ENCODE data around the gene LIMS2. TPM values are rescaled to one million over a fixed set of nuclear protein-coding genes. Genes with fewer than 3 reads are reported as not detected.
A peak's percentile ranks its signal among the peaks of the same experiment; 100 is the strongest.

The LIMS2 gene
- total RNA-seq, 4 donors from 2014 or later = 34.5 to 198 (median 91.3) TPM

GRCh38 chr2:127670055-127670956, 5.0 kb downstream of the LIMS2 start:
- intact Hi-C loops (cut with DNase I; ENCODE audit: low total_unique reads) (no loop called here), in situ Hi-C loops (cut with MboI; ENCODE audit: low pct_ligation_motif_present in 1 of 4, low pct_unique_long_range_greater_than_20kb in 1 of 4, low sequenced_read_pairs in 3 of 4) (no loop called here)
- no peaks in the 10 kb centered on the region for H3K36me3 ChIP-seq
- peaks cover 70% of the 10 kb centered on the region for H3K27me3 ChIP-seq
- peak overlapping the region; percentile 84 to 95 (median 86) for H3K27ac ChIP-seq
- no peak for DNase-seq
- TF ChIP-seq EP300 (IDR thresholded peaks at IDR 0.05; ENCODE audit: low read depth) = no peak
- TF ChIP-seq POLR2AphosphoS5 (IDR thresholded peaks at IDR 0.05) = no peak
- no peak for TF ChIP-seq POLR2A (IDR thresholded peaks at IDR 0.05)
- no peak for TF ChIP-seq CTCF (IDR thresholded peaks at IDR 0.05)
- no peaks in the 10 kb centered on the region for H3K9me3 ChIP-seq
- H3K4me3 ChIP-seq = no peak overlapping the region
- WGBS, 2 donors (ENCODE audit: low coverage in 1 of 2) = 55 to 64% methylated on average over 6 to 10 of the region's 10 CpGs
- H3K4me1 ChIP-seq = peaks cover 0 to 21% (median 13%) of the 10 kb centered on the region in 4 donors

GRCh38 chr2:127669056-127669455, 6.3 kb downstream of the LIMS2 start:
- DNase-seq = no peak
- Histone ChIP-seq H3K27ac (peak overlapping the region; percentile 35 to 95 (median 85)), H3K27me3 (peaks cover 71% of the 10 kb centered on the region), H3K9me3 (no peaks in the 10 kb centered on the region), H3K36me3 (no peaks in the 10 kb centered on the region), H3K4me1 (peaks cover 0 to 12% (median 4%) of the 10 kb centered on the region in 4 donors), H3K4me3 (no peak overlapping the region)
- TF ChIP-seq EP300 (IDR thresholded peaks at IDR 0.05; ENCODE audit: low read depth) = no peak
- no peak for TF ChIP-seq CTCF (IDR thresholded peaks at IDR 0.05)
- no peak for TF ChIP-seq POLR2A (IDR thresholded peaks at IDR 0.05)
- no peak for TF ChIP-seq POLR2AphosphoS5 (IDR thresholded peaks at IDR 0.05)
- intact Hi-C loops (cut with DNase I; ENCODE audit: low total_unique reads) = loop anchor here (5.0 kb wide), 1 partner anchor 442 kb away; no protein-coding TSS in a partner anchor
- 59 to 75% methylated on average over 5 to 7 of the region's 7 CpGs for WGBS, 2 donors (ENCODE audit: low coverage in 1 of 2)
- in situ Hi-C loops (cut with MboI; ENCODE audit: low pct_ligation_motif_present in 1 of 4, low pct_unique_long_range_greater_than_20kb in 1 of 4, low sequenced_read_pairs in 3 of 4) = no loop called here

- TF ChIP-seq POLR2AphosphoS5 (IDR thresholded peaks at IDR 0.05) = no peak
- TF ChIP-seq CTCF (IDR thresholded peaks at IDR 0.05) = no peak
- TF ChIP-seq EP300 (IDR thresholded peaks at IDR 0.05; ENCODE audit: low read depth) = no peak
- no peak for TF ChIP-seq POLR2A (IDR thresholded peaks at IDR 0.05)
- intact Hi-C loops (cut with DNase I; ENCODE audit: low total_unique reads) (loop anchor here (5.0 kb wide), 1 partner anchor 438 kb away; no protein-coding TSS in a partner anchor), in situ Hi-C loops (cut with MboI; ENCODE audit: low pct_ligation_motif_present in 1 of 4, low pct_unique_long_range_greater_than_20kb in 1 of 4, low sequenced_read_pairs in 3 of 4) (no loop called here)
- peaks cover 14 to 35% (median 25%) of the 10 kb centered on the region in 4 donors for H3K4me1 ChIP-seq
- H3K4me3 ChIP-seq = no peak overlapping the region
- DNase-seq = no peak
- peaks cover 66% of the 10 kb centered on the region for H3K27me3 ChIP-seq
- peak overlapping the region; percentile 54 to 84 (median 74) for H3K27ac ChIP-seq
- H3K36me3 ChIP-seq = no peaks in the 10 kb centered on the region
- no peaks in the 10 kb centered on the region for H3K9me3 ChIP-seq
- WGBS, 2 donors (ENCODE audit: low coverage in 1 of 2) = 78 to 80% methylated on average over 1 to 8 of the region's 8 CpGs
Measured at GRCh38 chr2:127665267-127665893, 9.9 kb downstream of the LIMS2 start.

GRCh38 chr2:127664895-127665225, 10.5 kb downstream of the LIMS2 start:
- Histone ChIP-seq H3K9me3 (no peaks in the 10 kb centered on the region), H3K27me3 (peaks cover 63% of the 10 kb centered on the region), H3K36me3 (no peaks in the 10 kb centered on the region), H3K4me3 (peak overlapping the region in 2 of 4 donors; percentile 29 to 33), H3K4me1 (peaks cover 14 to 39% (median 26%) of the 10 kb centered on the region in 4 donors), H3K27ac (peak overlapping the region; percentile 54 to 84 (median 74))
- no peak for DNase-seq
- TF ChIP-seq EP300 (IDR thresholded peaks at IDR 0.05; ENCODE audit: low read depth) (no peak), POLR2A (IDR thresholded peaks at IDR 0.05) (no peak), CTCF (IDR thresholded peaks at IDR 0.05) (no peak), POLR2AphosphoS5 (IDR thresholded peaks at IDR 0.05) (no peak)
- intact Hi-C loops (cut with DNase I; ENCODE audit: low total_unique reads) = loop anchor here (5.0 kb wide), 1 partner anchor 438 kb away; no protein-coding TSS in a partner anchor
- WGBS, 2 donors (ENCODE audit: low coverage in 1 of 2) = 90% methylated on average over 6 of the region's 6 CpGs; no CpG with 5 or more reads in 1 of the 2 donors
- in situ Hi-C loops (cut with MboI; ENCODE audit: low pct_ligation_motif_present in 1 of 4, low pct_unique_long_range_greater_than_20kb in 1 of 4, low sequenced_read_pairs in 3 of 4) = no loop called here

Measured in transverse colon (tissue), 4 donors.